Transverse colon (tissue), 4 donors: Measurements from ENCODE around the gene GLIPR1L1.

Experiments
- EP300 ChIP-seq: sonication (generic); formaldehyde crosslinking; IDR thresholded peaks from one replicate; pipeline ENCODE4 v1.6.1; 2017; ENCODE audit warnings: antibody characterized with exemption, low read depth
- POLR2A ChIP-seq: fragments of 450-650 bp; IDR thresholded peaks from one replicate; pipeline ENCODE4 v1.6.1; 2016; ENCODE audit warnings: antibody characterized with exemption, mild to moderate bottlenecking, moderate library complexity
- POLR2AphosphoS5 ChIP-seq, 3 donors: sonication (generic); formaldehyde crosslinking; IDR thresholded peaks; one replicate each; pipeline ENCODE4 v1.6.1; 2016; ENCODE audit warnings: antibody characterized with exemption in 3 of 3
- TF ChIP-seq, protein P1 (sequence below), 5 experiments: fragments of 200-600 bp in 3 of 5; fragments of 450-650 bp in 2 of 5; sonication (generic) in 3 of 5; IDR thresholded peaks; 1 replicate in 2 of 5; 2 replicates in 3 of 5; pipeline ENCODE4 v1.5.1; 2016 to 2017; ENCODE audit warnings: antibody characterized with exemption in 5 of 5, inconsistent platforms in 3 of 5, mild to moderate bottlenecking in 2 of 5, moderate library complexity in 1 of 5

- TF ChIP-seq, protein P1, sequence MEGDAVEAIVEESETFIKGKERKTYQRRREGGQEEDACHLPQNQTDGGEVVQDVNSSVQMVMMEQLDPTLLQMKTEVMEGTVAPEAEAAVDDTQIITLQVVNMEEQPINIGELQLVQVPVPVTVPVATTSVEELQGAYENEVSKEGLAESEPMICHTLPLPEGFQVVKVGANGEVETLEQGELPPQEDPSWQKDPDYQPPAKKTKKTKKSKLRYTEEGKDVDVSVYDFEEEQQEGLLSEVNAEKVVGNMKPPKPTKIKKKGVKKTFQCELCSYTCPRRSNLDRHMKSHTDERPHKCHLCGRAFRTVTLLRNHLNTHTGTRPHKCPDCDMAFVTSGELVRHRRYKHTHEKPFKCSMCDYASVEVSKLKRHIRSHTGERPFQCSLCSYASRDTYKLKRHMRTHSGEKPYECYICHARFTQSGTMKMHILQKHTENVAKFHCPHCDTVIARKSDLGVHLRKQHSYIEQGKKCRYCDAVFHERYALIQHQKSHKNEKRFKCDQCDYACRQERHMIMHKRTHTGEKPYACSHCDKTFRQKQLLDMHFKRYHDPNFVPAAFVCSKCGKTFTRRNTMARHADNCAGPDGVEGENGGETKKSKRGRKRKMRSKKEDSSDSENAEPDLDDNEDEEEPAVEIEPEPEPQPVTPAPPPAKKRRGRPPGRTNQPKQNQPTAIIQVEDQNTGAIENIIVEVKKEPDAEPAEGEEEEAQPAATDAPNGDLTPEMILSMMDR (IDR thresholded peaks at IDR 0.05), result no peak
- no peak for TF ChIP-seq POLR2AphosphoS5 (IDR thresholded peaks at IDR 0.05)
- no peak for TF ChIP-seq POLR2A
- no peak for TF ChIP-seq EP300
Observed at GRCh38 chr12:75341873-75342272, 7.4 kb downstream of the GLIPR1L1 start.
